H1 (cell line): ENCODE data around the gene ZBED4. TPM values are rescaled to one million over a fixed set of nuclear protein-coding genes. Genes with fewer than 3 reads are reported as not detected.

Experiments
- BACH1 ChIP-seq: IDR thresholded peaks from 2 replicates; pipeline ENCODE4 v1.6.1; 2012; ENCODE audit warnings: low read length, improper control_type of control experiment
- CHD2 ChIP-seq: IDR thresholded peaks from 2 replicates; pipeline ENCODE4 v1.6.1; 2012; ENCODE audit warnings: low read length, improper control_type of control experiment
- HDAC6 ChIP-seq: IDR thresholded peaks from one replicate; pipeline ENCODE4 v1.7.1; 2012; ENCODE audit warnings: low read depth, mild to moderate bottlenecking, inconsistent platforms, low read length, moderate library complexity
- RNF2 ChIP-seq: fragments of 200-900, 300-1000 bp; sonication (generic); IDR thresholded peaks from 2 replicates; pipeline ENCODE4 v1.7.1; 2016; ENCODE audit warnings: borderline replicate concordance, low read depth, mild to moderate bottlenecking, antibody characterized with exemption, low read length; ENCODE audit not compliant: poor library complexity, severe bottlenecking; ENCODE audit errors: missing control alignments
- polyA plus RNA-seq, 7 experiments: library from polyadenylated mRNA; depleted of rRNA in 3 of 7; stranded (reverse) in 5 of 7; unstranded in 2 of 7; fragments of >200 nt in 5 of 7; fragments of 200-250 nt in 2 of 7; gene quantifications; 1 replicate in 5 of 7; 2 replicates in 1 of 7; 4 replicates in 1 of 7; pipeline versions ENCODE4 v1.2.1 to v1.2.3, GENCODE V29; 2011 to 2013; ENCODE audit warnings: missing spikeins in 2 of 7, mixed read lengths in 2 of 7
- total RNA-seq: library from RNA; stranded (reverse); fragmentation: NEBNext Ultra II Directional; extraction: Animal tissue kit (Norgen Biotek cat#: 25700); gene quantifications from 2 replicates; pipeline ENCODE4 v1.2.1, GENCODE V29; 2021
- TF ChIP-seq, protein P1 (sequence below): fragments of 300-600 bp; sonication (generic); IDR thresholded peaks from 2 replicates; pipeline ENCODE4 v1.7.1; 2012; ENCODE audit warnings: low read length, moderate library complexity, mild to moderate bottlenecking, inconsistent platforms; ENCODE audit not compliant: insufficient replicate concordance

Gene ZBED4
- total and polyA plus RNA-seq, 2 of the 8 experiments (the other 6 are each of a cell fraction or from before 2014, with no cell fraction given), result 11.0 to 28.3 TPM

DNA sequence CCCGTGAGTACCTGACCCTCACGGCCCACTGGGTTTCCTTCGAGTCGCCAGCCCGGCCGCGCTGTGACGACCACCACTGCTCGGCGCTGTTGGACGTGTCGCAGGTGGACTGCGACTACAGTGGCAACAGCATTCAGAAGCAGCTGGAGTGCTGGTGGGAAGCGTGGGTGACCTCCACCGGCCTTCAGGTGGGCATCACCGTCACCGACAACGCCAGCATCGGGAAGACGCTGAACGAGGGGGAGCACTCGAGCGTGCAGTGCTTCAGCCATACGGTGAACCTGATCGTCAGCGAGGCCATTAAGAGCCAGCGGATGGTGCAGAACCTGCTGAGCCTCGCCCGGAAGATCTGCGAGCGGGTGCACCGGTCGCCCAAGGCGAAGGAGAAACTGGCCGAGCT is 32.2 kb downstream of the ZBED4 start (continued):
- TF ChIP-seq, protein P1, sequence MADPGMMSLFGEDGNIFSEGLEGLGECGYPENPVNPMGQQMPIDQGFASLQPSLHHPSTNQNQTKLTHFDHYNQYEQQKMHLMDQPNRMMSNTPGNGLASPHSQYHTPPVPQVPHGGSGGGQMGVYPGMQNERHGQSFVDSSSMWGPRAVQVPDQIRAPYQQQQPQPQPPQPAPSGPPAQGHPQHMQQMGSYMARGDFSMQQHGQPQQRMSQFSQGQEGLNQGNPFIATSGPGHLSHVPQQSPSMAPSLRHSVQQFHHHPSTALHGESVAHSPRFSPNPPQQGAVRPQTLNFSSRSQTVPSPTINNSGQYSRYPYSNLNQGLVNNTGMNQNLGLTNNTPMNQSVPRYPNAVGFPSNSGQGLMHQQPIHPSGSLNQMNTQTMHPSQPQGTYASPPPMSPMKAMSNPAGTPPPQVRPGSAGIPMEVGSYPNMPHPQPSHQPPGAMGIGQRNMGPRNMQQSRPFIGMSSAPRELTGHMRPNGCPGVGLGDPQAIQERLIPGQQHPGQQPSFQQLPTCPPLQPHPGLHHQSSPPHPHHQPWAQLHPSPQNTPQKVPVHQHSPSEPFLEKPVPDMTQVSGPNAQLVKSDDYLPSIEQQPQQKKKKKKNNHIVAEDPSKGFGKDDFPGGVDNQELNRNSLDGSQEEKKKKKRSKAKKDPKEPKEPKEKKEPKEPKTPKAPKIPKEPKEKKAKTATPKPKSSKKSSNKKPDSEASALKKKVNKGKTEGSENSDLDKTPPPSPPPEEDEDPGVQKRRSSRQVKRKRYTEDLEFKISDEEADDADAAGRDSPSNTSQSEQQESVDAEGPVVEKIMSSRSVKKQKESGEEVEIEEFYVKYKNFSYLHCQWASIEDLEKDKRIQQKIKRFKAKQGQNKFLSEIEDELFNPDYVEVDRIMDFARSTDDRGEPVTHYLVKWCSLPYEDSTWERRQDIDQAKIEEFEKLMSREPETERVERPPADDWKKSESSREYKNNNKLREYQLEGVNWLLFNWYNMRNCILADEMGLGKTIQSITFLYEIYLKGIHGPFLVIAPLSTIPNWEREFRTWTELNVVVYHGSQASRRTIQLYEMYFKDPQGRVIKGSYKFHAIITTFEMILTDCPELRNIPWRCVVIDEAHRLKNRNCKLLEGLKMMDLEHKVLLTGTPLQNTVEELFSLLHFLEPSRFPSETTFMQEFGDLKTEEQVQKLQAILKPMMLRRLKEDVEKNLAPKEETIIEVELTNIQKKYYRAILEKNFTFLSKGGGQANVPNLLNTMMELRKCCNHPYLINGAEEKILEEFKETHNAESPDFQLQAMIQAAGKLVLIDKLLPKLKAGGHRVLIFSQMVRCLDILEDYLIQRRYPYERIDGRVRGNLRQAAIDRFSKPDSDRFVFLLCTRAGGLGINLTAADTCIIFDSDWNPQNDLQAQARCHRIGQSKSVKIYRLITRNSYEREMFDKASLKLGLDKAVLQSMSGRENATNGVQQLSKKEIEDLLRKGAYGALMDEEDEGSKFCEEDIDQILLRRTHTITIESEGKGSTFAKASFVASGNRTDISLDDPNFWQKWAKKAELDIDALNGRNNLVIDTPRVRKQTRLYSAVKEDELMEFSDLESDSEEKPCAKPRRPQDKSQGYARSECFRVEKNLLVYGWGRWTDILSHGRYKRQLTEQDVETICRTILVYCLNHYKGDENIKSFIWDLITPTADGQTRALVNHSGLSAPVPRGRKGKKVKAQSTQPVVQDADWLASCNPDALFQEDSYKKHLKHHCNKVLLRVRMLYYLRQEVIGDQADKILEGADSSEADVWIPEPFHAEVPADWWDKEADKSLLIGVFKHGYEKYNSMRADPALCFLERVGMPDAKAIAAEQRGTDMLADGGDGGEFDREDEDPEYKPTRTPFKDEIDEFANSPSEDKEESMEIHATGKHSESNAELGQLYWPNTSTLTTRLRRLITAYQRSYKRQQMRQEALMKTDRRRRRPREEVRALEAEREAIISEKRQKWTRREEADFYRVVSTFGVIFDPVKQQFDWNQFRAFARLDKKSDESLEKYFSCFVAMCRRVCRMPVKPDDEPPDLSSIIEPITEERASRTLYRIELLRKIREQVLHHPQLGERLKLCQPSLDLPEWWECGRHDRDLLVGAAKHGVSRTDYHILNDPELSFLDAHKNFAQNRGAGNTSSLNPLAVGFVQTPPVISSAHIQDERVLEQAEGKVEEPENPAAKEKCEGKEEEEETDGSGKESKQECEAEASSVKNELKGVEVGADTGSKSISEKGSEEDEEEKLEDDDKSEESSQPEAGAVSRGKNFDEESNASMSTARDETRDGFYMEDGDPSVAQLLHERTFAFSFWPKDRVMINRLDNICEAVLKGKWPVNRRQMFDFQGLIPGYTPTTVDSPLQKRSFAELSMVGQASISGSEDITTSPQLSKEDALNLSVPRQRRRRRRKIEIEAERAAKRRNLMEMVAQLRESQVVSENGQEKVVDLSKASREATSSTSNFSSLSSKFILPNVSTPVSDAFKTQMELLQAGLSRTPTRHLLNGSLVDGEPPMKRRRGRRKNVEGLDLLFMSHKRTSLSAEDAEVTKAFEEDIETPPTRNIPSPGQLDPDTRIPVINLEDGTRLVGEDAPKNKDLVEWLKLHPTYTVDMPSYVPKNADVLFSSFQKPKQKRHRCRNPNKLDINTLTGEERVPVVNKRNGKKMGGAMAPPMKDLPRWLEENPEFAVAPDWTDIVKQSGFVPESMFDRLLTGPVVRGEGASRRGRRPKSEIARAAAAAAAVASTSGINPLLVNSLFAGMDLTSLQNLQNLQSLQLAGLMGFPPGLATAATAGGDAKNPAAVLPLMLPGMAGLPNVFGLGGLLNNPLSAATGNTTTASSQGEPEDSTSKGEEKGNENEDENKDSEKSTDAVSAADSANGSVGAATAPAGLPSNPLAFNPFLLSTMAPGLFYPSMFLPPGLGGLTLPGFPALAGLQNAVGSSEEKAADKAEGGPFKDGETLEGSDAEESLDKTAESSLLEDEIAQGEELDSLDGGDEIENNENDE, result no peak
- TF ChIP-seq HDAC6, result no peak
- no peak for TF ChIP-seq CHD2
- no peak for TF ChIP-seq BACH1
- TF ChIP-seq RNF2, result no peak
